AG10803 (cell line): Measurements from ENCODE around the gene MYRIP.
A peak's percentile ranks its signal among the peaks of the same experiment; 100 is the strongest.

ENCODE experiments used
- DNase-seq: peaks from one replicate; pipeline ENCODE4 v3.0.0; 2010; ENCODE audit warnings: low read depth
- H3K4me3 ChIP-seq: 2 replicates; pipeline ENCODE4 v1.5.1; 2011; ENCODE audit warnings: mild to moderate bottlenecking, low read length, control low read depth
- TF ChIP-seq, protein P1 (sequence below): conservative IDR thresholded peaks from 2 replicates; pipeline ENCODE4 v1.5.1; 2011; ENCODE audit warnings: mild to moderate bottlenecking, low read length, control low read depth, inconsistent platforms

Gene MYRIP

GRCh38 chr3:39980058-39980457, 170.6 kb downstream of the MYRIP start:
- no peak overlapping the region for H3K4me3 ChIP-seq
- TF ChIP-seq, protein P1, sequence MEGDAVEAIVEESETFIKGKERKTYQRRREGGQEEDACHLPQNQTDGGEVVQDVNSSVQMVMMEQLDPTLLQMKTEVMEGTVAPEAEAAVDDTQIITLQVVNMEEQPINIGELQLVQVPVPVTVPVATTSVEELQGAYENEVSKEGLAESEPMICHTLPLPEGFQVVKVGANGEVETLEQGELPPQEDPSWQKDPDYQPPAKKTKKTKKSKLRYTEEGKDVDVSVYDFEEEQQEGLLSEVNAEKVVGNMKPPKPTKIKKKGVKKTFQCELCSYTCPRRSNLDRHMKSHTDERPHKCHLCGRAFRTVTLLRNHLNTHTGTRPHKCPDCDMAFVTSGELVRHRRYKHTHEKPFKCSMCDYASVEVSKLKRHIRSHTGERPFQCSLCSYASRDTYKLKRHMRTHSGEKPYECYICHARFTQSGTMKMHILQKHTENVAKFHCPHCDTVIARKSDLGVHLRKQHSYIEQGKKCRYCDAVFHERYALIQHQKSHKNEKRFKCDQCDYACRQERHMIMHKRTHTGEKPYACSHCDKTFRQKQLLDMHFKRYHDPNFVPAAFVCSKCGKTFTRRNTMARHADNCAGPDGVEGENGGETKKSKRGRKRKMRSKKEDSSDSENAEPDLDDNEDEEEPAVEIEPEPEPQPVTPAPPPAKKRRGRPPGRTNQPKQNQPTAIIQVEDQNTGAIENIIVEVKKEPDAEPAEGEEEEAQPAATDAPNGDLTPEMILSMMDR, result no peak
- DNase-seq, result no peak

DNA sequence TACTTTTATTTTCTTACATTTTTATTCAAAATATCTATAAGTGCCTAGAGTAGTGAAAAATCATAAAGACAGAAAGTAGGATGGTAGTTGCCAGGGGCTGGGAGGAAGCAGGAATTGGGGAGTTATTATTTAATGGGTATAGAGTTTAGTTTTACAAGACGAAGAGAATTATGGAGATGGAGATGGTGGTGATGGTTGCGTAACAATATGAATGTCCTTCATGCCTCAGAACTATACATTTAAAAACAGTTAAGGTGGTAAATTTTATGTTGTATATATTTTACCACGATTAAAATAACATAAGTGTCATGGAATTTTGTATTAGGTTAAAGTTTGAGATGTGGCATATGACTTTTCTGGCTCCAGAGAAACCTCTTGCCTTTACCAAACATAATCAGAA, 171.4 kb downstream of the MYRIP start:
- DNase-seq, result no peak
- H3K4me3 ChIP-seq, result no peak overlapping the region
- TF ChIP-seq, protein P1, result no peak

DNA sequence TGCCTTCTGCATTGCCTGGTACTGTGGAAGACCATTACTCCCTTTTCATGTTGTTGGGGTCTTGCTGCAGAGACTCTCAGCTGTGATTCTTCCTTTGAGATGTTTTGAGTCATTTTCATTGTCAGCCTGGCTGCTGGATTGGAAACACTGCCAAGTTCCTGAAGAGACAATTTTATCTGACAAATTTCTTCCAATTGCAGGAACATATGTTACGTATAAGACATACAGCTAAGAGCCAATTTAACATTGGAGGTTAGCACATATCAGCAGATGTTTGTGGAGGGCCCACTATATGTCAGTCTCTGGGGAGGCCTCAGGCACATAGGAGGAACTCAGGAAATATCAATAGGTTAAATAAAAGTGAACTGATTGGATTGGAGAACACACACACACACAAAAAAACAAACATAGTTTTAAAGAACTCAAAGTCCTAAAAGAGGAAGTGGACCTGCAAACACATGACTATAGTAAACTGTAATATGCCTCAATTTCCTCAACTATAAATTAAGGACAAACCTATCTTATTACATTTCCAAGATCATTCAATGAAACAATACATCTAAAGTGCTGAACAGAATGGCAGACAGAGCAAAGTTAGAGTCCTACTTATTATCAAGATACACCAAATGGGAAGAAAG, 172.3 kb downstream of the MYRIP start:
- H3K4me3 ChIP-seq, result no peak overlapping the region
- TF ChIP-seq, protein P1, result no peak
- no peak for DNase-seq

GRCh38 chr3:39982665-39983357, 173.4 kb downstream of the MYRIP start:
- H3K4me3 ChIP-seq, result no peak overlapping the region
- DNase-seq, result no peak
- TF ChIP-seq, protein P1, result no peak

- no peak for DNase-seq
- no peak overlapping the region for H3K4me3 ChIP-seq
- TF ChIP-seq, protein P1, result no peak
Observed at GRCh38 chr3:39989746-39990145, 180.3 kb downstream of the MYRIP start.

DNA sequence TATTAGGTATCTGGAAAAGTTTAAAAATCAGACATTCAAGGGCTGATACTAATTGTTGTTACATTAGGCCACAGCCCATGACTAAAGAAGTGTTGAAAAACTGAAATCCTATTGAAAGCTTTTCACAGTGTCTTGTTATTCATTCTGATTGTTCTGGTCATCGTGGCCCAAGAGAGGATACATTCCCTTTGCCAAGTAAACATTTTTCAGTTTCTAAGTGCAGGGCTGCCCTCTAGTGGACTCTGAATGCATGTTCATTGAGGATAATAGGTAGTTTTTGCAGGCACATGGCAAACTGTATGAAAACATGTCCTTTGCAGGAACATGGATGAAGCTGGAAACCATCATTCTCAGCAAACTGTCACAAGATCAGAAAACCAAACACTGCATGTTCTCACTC, 181.1 kb downstream of the MYRIP start:
- peak; percentile 36 for DNase-seq
- TF ChIP-seq, protein P1, result peak; percentile 55
- no peak overlapping the region for H3K4me3 ChIP-seq

- TF ChIP-seq, protein P1, result no peak
- H3K4me3 ChIP-seq, result no peak overlapping the region
- no peak for DNase-seq
Observed at GRCh38 chr3:40008796-40009195, 199.4 kb downstream of the MYRIP start.
